Inferior parietal cortex (tissue), 1 donor: ENCODE data around the gene HRG.
"Not testable (repeated sequence)": the region's sequence is repeated elsewhere in the genome, so short reads cannot be mapped to it uniquely, and the experiment has no call there.

ENCODE experiments used
- DNase-seq: peaks from one replicate; pipeline ENCODE4 v3.0.0-alpha.2; 2016; ENCODE audit errors: extremely low spot score

HRG gene

DNA sequence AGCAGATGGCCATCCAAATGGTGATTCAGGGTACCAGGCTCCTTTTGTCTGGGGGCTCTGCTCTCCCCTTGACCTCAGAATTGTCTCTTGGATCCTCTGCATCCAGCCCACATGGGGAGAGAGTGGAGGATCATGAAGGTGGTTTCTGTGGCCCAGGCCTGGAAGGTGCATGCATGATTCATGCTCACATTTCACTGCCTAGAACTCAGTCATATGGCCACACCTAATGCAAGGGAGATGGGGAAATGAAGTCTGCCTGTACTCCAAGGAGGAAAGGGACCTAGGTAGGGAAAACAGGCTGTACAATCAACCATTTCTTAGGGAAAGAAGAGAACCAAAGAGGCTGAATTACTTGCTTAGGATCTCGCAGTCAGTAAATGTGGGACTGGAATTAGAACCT is 15.1 kb downstream of the HRG start:
- no peak for DNase-seq

DNA sequence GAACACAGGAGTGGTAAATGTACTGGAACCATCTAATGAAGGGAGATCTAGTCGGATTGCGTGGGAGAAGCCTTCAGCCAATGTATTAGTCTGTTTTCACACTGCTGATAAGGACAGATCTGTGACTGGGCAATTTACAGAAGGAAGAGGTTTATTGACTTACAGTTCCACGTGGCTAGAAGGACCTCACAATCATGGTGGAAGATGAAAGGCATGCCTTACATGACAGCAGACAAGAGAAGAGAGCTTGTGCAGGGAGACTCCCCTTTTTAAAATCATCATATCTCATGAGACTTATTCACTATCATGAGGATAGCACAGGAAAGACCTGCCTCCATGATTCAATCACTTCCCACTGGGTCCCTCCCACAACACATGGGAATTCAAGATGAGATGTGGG is 17.0 kb downstream of the HRG start:
- no peak for DNase-seq

DNA sequence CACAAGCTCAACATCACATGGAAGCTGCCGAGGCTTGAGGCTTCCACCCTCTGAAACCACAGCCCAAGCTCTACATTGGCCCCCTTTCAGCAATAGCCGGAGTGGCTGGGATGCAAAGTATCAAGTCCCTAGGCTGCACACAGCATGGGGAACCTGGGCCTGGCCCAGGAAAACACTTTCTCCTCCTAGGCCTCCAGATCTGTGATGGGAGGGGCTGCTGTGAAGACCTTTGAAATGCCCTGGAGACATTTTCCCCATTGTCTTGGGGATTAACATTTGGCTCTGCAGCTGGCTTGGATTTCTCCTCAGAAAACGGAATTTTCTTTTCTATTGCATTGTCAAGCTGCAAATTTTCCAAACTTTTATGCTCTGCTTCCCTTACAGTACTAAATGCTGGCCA is 18.2 kb downstream of the HRG start:
- no peak for DNase-seq

- not testable (repeated sequence) for DNase-seq
These were observed 20.7 kb downstream of the HRG start for GRCh38 chr3:186686475-186686874.

GRCh38 chr3:186687120-186687651 is 21.4 kb downstream of the HRG start:
- DNase-seq = no peak

DNA sequence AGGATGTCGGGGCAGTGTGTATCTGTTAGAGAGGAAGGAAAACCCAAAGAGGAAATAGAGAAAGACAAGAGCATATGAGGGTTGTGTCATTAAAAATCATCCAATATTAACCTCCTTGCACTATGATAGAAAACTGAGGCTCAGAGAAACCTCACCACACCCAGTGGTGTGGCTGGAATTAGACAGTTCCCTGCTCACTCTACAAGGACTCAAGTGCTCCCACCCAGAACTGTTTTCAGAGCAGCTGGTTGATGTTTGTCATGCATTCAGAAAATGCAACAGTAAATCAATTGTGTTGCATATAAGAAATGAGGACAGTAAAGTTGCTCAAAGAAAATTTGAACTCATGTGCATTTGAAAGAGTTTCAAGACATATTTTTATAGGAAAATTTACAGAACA is 24.5 kb downstream of the HRG start:
- DNase-seq = not testable (repeated sequence)

GRCh38 chr3:186691676-186692075 is 25.9 kb downstream of the HRG start:
- DNase-seq = no peak

DNA sequence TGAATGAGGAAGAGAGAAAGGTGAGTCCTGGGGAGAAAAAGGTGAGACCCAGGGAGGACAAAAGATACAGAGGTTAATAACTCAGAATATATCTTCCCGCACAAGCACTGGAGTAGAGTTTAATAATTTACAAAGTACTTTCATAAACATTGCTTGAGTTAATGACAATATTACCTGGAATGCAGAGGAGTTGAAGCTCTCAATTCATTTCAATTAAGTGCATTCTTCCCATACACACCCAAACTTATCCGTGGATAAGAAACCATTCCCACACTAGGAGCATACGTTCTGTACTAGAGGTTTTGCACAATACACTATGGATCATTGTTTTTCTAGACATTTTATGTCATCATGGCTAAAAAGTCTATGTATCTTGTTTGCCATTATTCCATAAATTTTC is 28.0 kb downstream of the HRG start:
- DNase-seq = no peak

GRCh38 chr3:186694288-186695032 is 28.6 kb downstream of the HRG start:
- no peak for DNase-seq

DNA sequence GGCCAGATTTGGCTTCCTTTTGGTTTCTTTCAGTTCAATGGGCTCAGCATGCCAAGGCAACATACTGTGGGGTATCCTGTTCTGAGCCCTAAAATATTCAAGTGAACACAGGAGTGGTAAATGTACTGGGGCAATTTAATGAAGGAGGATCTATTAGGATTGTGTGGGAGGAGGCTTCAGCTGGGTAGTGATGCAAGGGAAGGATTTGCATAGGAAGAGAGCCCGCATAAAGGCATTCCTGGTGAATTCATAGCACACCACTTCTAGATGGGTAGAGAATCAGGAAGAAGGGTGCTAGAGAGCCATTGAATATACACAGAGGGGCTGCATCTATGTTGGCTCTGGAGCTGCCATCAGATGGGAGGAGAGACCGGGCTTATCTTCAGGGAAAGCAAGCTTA is 30.7 kb downstream of the HRG start:
- DNase-seq = no peak

GRCh38 chr3:186697510-186697909 is 31.7 kb downstream of the HRG start:
- no peak for DNase-seq

DNA sequence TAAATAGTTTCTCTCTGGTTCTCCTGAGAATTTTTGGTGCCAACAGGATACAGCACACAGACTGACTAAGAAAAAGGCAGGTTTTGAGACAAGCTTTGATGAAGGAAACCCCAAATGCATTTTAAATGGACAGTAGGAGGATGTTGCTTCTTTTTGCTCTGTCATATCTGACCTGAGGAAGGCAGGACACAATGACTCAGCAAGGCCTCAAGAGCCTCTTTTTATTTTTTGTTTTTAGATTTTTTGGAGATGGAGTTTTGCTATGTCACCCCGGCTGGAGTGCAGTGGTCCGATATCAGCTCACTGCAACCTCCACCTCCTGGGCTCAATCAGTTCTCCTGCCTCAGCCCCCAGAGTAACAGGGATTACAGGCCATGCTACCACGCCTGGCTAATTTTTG is 34.5 kb downstream of the HRG start:
- no peak for DNase-seq

DNA sequence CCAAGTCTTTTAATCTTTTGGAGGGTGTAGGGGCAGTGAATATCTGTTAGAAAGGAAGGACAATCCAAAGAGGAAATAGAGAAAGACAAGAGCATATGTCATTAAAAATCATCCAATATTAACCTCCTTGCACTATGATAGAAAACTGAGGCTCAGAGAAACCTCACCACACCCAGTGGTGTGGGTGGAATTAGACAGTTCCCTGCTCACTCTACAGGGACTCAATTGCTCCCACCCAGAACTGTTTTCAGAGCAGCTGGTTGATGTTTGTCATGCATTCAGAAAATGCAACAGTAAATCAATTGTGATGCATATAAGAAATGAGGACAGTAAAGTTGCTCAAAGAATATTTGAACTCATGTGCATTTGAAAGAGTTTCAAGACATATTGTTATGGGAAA is 36.6 kb downstream of the HRG start:
- not testable (repeated sequence) for DNase-seq

DNA sequence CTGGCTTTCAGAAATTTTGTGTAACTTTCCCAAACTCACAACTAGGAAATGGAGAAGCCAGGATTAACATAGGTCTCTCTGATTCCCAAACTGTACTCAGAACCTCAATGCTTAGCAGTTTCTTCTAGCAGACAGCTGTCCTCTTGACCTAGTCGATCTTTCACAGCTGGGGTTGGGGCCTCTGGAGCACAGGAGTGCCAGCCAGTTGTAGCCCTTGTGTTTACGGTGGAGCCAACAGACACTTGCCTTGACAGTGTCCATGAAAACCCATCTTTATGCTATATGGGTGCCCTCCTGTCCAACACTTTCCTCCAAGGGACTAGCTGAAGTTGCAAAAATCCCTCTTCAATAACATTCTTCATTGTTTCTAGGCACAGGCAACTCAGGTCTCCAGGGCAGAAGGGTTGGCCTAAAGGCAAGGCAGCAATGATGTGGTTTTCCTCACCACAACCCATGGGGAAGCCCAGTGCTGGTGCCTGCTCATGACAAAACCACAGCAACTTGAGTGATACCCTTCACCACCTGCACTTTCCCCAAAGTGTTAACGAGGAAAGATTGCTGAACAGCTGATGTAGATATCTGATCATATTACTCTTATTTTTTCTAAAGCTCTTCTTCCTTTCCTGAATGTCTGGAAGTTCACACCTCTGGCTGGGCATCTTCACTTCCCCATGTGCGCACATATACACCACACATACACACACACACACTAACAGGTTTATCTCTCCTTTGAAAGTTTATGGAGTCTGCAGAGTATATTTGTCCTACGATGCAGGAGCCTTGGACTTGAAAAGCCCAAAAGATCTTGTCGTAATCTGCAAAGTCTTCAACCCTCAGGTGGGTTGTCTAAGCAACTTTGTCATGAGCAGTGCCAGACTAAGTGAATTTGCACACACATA is 40.3 kb downstream of the HRG start:
- no peak for DNase-seq

- DNase-seq = no peak
These were observed 43.3 kb downstream of the HRG start for GRCh38 chr3:186708983-186709679.

DNA sequence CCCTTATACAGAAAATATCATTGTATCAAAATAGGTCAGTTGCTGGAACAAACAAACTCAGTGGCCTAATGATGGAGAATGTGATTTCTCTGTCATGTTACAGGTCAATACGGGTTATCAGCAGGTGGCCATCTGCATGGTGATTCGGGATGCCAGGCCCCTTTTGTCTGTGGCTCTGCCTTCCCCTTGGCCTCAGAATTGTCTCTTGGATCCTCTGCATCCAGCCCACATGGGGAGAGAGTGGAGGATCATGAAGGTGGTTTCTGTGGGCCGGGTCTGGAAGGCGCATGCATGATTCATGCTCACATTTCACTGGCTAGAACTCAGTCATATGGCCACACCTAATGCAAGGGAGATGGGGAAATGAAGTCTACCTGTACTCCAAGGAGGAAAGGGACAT is 44.9 kb downstream of the HRG start:
- DNase-seq = not testable (repeated sequence)

DNA sequence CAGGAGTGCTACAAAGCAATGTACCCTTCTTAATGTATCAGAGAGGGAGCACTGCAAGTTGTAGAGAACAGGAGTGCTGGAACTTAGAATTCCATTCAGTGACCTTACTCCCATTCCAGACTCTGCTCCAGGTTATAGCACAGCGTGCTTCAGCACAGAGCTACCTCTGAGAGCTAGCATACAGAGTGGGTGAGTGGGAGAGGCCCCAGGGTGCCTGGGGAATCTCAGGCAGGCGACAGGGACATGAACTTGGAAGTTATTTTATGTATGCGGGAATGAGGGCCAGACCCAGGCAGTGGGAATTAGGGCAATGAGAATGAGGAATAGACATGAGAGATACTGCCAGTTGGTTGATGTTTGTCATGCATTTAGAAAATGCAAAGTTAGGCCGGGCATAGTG is 47.7 kb downstream of the HRG start:
- DNase-seq = no peak

DNA sequence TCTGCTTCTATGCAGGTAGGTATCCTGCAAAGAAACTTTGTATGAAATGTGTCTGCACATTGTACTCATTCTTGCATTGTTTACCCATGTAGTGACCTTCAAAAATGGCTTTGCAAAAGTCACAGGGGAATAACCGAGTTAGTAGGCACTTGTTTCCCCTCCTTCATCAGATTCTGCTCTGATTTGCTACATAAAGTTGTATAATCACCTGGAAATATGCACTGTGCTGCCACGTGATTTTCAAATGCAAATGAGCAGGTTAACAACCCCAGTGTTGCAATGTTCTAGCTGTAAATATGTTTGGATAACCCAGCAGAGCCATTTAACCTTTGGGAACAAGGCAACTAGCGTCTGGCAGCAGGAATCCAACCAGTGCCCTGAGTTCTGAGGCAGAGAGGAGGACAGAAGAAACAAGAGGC is 51.2 kb downstream of the HRG start, which contains the start of gene KNG1:
Gene KNG1 (plus strand): TSS at position 321 of the 419 bp plus-strand sequence. CDS start 184 bp downstream, outside the sequence.
- no peak for DNase-seq

- no peak for DNase-seq
These were observed 54.3 kb downstream of the HRG start for GRCh38 chr3:186719945-186720739.

DNA sequence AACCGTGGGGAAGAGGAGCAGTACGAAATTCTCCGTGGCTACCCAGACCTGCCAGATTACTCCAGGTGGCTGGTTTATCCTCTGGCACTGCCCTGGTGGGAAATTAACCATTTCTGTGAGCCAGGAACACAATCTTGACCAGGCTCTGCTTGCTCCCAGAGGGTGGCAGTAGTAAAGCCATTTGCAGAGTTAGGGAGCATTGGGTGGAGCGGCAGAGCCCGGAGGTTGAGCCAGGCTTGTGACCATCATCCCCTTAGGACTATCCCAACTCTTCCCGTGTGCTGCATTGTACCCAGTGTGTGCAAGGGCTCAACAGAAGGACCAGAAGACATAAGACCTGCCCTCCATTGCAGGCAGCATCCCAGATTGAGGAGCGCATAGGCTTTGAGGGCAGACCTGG is 56.6 kb downstream of the HRG start:
- no peak for DNase-seq

DNA sequence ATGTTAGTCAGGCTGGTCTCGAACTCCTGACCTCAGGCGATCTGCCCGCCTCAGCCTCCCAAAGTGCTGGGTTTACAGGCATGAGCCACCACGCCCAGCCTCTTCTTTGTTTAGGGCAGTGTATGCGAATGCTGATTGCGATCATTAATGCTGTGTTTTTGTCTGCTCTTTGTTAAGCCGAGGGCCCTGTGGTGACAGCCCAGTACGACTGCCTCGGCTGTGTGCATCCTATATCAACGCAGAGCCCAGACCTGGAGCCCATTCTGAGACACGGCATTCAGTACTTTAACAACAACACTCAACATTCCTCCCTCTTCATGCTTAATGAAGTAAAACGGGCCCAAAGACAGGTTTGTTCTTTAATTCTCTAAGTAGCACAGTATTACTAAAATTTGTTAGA is 59.1 kb downstream of the HRG start:
- DNase-seq = no peak
